Fibroblast of peridontal ligament (primary cell): ENCODE data around the gene ITGB7.
A peak's percentile ranks its signal among the peaks of the same experiment; 100 is the strongest.
"Not testable (repeated sequence)": the region's sequence is repeated elsewhere in the genome, so short reads cannot be mapped to it uniquely, and the experiment has no call there.

ENCODE experiments used
- DNase-seq: peaks from one replicate; pipeline ENCODE4 v3.0.0-alpha.2; 2010; ENCODE audit errors: extremely low read depth

ITGB7 gene

GRCh38 chr12:53217051-53217930, 10.2 kb upstream of the ITGB7 start:
- peak; percentile 40 for DNase-seq

DNA sequence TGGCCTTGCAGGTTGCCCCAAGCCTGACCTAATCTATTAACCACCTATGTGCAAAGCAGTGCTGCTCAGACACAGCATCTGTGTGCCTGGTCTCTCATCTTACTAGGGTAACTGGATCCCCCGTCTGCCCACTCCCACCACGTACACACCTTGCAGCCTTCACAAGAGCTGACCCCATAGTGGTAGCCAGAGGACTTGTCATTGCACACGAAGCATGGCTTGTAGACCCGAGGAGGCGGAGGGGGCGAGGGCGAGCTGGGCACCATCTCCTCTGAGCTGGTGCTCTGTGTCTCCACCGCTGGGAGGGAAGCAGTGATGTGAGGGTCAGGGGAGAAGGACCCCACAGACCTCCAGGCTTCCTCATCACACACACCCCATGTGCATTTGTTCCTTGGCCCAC, 8.4 kb upstream of the ITGB7 start:
- no peak for DNase-seq

GRCh38 chr12:53214687-53215455, 7.8 kb upstream of the ITGB7 start:
- no peak for DNase-seq

DNA sequence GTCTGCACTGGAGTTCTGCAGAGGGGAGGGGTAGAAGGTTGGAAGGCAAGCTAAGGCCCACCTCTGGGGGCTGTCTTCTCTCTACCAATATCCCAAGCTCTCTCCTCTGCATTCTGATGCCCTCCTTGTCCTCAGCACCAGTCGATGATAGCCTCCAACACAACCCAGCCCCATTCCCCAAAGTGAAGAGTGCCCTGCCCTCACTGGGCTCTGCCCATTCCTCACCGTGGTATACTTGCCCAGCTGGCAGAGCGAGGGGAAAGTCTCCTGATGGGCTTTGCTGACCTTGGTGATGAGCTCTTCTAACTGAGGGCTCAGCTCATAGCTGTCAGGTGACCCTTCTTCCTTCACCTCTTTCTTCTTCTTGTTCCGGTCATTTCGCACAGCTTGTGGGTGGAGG, 7.2 kb upstream of the ITGB7 start:
- no peak for DNase-seq

- DNase-seq: peak; percentile 66
Observed at GRCh38 chr12:53213348-53213747, 6.3 kb upstream of the ITGB7 start.

DNA sequence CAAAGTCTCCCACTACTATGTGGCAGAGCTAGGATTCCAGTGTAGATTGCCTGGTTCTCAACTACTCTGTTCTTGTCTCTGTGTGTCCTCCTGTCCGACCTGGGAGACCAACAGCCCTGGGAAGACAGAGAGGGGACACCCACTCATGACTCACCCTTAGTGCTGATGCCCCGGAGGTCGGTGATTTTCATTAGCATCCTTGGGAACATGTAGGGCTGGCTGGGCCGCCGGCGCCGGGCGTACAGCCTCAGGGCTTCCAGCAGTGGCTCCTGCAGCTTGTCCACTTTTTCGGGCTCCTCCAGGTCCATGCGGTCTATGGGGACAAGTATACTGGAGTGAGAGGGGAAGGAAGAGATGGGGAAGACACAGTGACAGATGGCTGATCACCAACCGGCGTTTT, 5.9 kb upstream of the ITGB7 start:
- DNase-seq: no peak

- no peak for DNase-seq
Observed at GRCh38 chr12:53211476-53212381, 4.7 kb upstream of the ITGB7 start.

GRCh38 chr12:53210843-53211242, 3.8 kb upstream of the ITGB7 start:
- no peak for DNase-seq

GRCh38 chr12:53208877-53209463, 1.9 kb upstream of the ITGB7 start:
- no peak for DNase-seq

DNA sequence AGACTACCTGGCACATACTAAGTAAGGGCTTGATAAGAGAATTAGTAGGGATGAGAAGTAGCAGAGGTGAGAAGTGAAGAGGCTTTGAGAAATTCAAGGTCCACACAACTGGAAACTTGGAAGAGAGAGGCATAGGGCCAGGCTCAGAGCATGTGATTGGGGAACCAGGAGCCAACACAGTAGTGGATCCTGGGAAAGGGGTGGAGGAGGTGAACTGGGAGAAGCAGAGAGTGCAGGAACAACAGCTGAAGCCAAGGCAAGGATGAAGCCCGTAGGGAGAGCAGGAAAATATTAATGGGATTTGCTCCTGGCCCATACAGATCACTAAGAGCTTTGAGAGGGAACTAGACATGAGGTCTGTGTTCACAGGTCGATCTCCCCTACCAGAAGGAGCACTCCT, 1.4 kb upstream of the ITGB7 start:
- DNase-seq: peak; percentile 40

GRCh38 chr12:53205747-53206419, 1.2 kb downstream of the ITGB7 start:
- peak; percentile 90 for DNase-seq

DNA sequence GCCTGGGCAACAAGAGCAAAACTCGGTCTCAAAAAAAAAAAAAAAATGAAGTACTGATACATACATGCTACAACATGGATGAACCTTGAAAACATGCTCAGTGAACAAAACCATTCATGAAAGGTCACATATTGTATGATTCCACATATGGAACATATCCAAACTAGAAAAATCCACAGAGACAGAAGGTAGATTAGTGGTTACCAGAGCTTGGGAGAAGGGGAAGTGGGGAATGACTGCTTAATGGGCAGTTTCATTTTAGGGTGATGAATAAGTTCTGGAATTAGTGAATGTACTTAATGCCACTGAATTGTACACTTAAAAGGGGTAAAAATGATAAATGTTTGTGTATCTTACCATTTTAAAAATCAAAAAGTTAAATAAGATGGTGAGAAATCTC, 2.7 kb downstream of the ITGB7 start:
- no peak for DNase-seq

DNA sequence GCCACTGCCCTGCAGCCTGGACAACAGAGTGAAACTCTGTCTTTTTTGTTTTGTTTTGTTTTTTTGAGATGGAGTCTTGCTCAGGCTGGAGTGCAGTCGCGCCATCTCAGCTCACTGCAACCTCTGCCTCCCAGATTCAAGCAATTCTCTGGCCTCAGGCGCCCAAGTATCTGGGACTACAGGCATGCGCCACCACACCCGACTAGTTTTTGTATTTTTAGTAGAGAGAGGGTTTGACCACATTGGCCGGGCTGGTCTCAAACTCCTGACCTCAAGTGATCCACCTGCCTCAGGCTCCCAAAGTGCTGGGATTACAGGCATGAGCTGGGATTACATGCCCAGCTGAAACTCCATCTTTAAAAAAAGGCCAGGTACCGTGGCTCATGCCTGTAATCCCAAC, 4.7 kb downstream of the ITGB7 start:
- DNase-seq: not testable (repeated sequence)

DNA sequence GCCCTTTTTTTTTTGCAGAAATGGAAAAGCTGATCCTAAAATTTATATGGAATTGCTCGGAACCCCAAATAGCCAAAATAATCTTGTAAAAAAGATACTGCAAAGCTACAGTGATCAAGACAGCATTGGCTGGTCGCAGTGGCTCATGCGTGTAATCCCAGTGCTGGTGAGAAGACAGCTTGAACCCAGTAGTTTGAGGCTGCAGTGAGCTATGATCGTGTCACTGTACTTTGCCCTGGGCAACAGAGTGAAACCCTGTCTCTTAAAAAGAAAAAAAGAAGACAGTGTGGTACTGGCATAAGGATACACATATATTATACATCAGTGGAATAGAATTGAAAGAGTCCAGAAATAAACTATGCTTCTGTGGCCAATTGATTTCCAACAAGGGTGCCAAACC, 5.4 kb downstream of the ITGB7 start:
- DNase-seq: no peak

- DNase-seq: peak; percentile 83
Observed at GRCh38 chr12:53201177-53201541, 5.9 kb downstream of the ITGB7 start.

DNA sequence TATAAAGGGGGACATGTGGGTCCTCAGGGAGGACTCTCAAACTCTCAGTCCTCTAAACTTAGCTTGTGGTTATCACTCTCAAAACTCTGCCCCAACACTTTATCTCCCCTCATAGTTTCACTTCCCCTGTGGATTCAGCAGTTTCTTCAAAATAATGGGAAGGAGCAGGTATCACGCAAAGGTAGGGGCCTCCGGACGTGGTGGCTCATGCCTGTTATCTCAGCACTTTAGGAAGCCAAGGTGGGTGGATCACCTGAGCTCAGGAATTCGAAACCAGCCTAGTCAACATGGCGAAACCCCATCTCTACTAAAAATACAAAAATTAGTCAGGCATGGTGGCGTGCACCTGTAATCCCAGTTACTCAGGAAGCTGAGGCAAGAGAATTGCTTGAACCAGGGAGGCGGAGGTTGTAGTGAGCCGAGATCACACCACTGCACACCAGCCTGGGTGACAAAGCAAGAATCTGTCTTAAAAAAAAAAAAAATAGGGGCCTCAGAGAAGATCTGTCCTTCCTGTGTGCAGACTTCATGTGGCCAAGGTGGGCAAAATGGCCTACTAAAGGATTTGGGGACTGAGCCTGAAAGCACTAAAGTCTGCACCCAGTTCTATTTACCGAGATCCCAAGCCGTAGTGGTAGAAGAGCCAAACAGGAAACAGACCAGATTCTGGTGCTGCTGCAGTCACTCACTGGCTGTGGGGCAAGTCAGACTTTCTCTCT, 6.4 kb downstream of the ITGB7 start:
- DNase-seq: no peak

GRCh38 chr12:53200107-53200457, 7.0 kb downstream of the ITGB7 start:
- DNase-seq: no peak

DNA sequence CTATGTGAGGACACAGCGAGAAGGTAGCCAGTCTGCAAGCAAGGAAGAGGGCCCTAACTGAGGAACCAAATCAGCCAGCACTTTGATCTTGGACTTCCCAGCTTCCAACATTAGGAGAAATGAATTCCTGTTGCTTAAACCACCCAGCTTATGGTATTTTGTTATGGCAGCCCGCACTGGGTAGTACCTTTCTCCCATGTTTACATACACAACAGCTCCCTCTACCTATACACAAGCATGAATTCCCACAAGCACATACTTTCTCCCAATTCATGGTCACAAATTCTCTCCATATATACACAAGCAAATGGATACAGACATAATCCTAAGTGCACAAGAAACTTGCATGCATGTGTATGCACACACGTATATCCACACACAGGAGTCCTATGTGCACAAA, 7.4 kb downstream of the ITGB7 start:
- DNase-seq: no peak

GRCh38 chr12:53198486-53199110, 8.5 kb downstream of the ITGB7 start:
- DNase-seq: no peak

GRCh38 chr12:53197011-53197640, 9.9 kb downstream of the ITGB7 start:
- DNase-seq: no peak
